ENCODE results near the gene ADARB2.

ADARB2 gene

DNA sequence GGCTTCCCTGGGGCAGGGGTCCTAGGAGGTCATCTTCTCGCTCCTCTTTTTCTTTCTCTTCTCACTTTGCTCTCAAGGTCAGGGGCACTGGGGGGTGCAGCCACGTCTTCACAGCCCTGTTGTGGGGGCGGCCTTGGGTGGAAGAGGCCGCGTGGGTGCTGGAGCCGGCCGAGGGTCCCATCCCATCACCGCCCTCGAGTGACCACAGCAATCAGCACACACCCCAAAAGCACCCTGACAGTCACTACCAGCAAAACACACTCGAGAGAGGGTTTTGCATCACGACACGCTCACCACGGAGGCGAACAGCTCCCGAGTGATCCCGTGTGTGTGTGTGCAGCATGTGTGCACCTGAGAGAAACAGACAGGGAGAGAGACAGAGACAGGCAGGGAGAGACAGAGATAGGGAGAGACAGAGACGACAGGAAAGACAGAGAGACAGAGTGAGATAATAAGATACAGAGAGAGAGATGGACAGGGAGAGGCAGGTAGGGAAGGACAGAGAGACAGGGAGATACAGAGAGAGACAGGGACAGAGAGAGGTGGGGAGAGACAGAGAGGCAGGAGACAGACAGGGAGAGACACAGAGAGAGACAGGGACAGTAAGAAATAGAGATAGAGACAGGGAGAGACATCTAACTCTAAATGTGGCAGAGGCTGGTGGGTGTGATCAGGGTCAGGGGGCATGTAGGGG, 580.3 kb downstream of the ADARB2 start:
- TF ChIP-seq, protein P1, sequence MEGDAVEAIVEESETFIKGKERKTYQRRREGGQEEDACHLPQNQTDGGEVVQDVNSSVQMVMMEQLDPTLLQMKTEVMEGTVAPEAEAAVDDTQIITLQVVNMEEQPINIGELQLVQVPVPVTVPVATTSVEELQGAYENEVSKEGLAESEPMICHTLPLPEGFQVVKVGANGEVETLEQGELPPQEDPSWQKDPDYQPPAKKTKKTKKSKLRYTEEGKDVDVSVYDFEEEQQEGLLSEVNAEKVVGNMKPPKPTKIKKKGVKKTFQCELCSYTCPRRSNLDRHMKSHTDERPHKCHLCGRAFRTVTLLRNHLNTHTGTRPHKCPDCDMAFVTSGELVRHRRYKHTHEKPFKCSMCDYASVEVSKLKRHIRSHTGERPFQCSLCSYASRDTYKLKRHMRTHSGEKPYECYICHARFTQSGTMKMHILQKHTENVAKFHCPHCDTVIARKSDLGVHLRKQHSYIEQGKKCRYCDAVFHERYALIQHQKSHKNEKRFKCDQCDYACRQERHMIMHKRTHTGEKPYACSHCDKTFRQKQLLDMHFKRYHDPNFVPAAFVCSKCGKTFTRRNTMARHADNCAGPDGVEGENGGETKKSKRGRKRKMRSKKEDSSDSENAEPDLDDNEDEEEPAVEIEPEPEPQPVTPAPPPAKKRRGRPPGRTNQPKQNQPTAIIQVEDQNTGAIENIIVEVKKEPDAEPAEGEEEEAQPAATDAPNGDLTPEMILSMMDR (IDR thresholded peaks at IDR 0.05), result no peak
- no peak for TF ChIP-seq ZFX (IDR thresholded peaks at IDR 0.05; ENCODE audit: borderline replicate concordance)
- H3K27ac ChIP-seq, result no peak overlapping the region

DNA sequence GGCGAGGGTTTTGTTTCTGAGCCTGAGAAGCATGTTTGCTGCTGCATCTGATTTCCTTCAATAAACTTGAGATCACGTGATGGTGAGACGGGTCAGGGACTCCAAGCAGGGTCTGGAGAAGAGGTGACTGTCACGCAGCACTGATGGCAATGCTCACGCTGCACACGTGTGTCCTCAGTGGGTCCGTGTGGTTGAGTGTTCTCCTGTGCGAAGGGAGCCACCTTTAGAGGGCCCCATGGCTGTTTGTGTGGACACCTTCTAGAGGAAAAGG, 580.8 kb downstream of the ADARB2 start:
- TF ChIP-seq, protein P1 (IDR thresholded peaks at IDR 0.05), result no peak
- TF ChIP-seq ZFX (IDR thresholded peaks at IDR 0.05; ENCODE audit: borderline replicate concordance), result no peak
- no peak overlapping the region for H3K27ac ChIP-seq

GRCh38 chr10:1155791-1156615, 581.3 kb downstream of the ADARB2 start:
- no peak overlapping the region for H3K27ac ChIP-seq

DNA sequence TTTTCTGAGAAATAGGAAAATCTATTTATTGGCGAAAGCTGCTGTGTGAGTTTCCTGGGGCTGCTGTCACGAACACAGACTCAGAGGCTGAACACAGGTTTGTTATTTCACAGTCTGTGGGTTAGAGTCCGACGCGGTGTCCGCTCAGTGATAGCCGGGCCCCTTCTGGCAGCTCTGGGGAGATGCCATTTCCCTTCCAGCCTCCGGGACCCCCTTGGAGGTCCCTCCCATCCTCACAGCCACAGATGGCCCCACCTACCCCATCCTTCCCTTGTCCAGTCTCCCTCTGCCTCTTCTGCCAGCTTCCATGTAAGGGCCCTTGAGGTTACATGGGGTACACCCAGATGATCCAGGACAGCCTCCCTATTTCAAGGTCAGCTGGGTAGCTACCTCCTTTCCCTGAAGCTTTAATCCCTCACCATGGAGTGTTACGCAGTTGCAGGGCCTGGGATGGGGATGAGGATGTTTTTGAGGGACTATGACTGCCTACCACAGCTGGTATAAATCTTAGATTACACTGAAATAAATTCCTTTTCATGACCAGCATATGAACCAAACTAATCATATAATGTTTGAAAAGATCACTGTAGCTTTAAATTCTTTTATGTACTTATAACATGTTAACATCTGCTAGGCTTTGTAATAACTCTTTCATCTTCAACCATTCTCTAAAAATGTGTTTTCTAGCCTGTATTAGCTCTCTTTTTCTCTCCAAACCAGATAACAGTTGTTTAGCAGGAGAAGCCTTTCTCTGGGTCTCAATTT, 582.6 kb downstream of the ADARB2 start:
- no peak overlapping the region for H3K27ac ChIP-seq
- TF ChIP-seq, protein P1 (IDR thresholded peaks at IDR 0.05), result no peak

More at GRCh38 chr10:1155791-1156615, 581.3 kb downstream of the ADARB2 start:
- no peak for TF ChIP-seq ZFX (IDR thresholded peaks at IDR 0.05; ENCODE audit: borderline replicate concordance)
- TF ChIP-seq, protein P1 (IDR thresholded peaks at IDR 0.05), result no peak

GRCh38 chr10:1153805-1154351, 583.4 kb downstream of the ADARB2 start:
- no peak overlapping the region for H3K27ac ChIP-seq
- TF ChIP-seq, protein P1 (IDR thresholded peaks at IDR 0.05), result no peak
- no peak for TF ChIP-seq ZFX (IDR thresholded peaks at IDR 0.05; ENCODE audit: borderline replicate concordance)

DNA sequence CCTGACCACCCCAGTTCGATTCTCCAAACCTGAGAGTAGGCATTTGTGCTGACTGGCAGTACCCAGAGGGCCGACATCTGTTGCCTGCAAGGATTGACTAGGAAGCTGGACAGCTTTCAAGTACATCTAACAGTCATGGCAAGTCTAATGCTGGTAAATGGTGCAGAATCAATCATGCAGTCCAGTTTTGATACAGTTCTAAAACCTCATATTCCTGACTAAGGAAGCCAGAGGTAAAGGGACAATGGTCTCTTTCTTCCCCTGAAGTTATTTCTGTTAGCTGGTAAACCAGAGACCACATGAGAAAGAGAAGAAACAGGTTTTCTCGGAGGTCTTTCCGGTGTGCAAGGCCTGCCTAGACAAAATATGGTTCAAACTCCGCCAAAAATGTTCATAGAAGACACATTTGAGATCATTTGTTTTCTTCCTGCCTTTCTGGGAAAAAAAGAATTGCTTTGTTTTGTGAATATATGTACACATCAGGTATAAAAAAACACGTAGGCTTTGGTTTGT, 584.0 kb downstream of the ADARB2 start:
- no peak overlapping the region for H3K27ac ChIP-seq
- TF ChIP-seq, protein P1 (IDR thresholded peaks at IDR 0.05), result no peak
- no peak for TF ChIP-seq ZFX (IDR thresholded peaks at IDR 0.05; ENCODE audit: borderline replicate concordance)
